ENCODE measurements around the gene MAD2L2.

DNA sequence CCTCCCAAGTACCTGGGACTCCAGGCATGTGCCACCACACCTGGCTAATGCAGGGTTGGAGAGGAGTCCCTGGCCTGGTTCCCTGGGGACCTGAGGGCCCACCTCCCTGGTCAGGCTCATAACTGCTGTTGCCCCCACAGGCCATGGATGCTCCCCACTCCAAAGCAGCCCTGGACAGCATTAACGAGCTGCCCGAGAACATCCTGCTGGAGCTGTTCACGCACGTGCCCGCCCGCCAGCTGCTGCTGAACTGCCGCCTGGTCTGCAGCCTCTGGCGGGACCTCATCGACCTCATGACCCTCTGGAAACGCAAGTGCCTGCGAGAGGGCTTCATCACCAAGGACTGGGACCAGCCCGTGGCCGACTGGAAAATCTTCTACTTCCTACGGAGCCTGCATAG, 12.4 kb downstream of the MAD2L2 start:
- TF ChIP-seq RAD21 (IDR thresholded peaks at IDR 0.05; ENCODE audit: low read depth) = no peak
- TF ChIP-seq CEBPB (IDR thresholded peaks at IDR 0.05) = no peak
- no peak for TF ChIP-seq FOXM1 (IDR thresholded peaks at IDR 0.05; ENCODE audit: borderline replicate concordance, low read depth)
- no peak for TF ChIP-seq TCF12 (IDR thresholded peaks at IDR 0.05; ENCODE audit: low read depth)
- TF ChIP-seq TEAD4 (IDR thresholded peaks at IDR 0.05) = no peak
- TF ChIP-seq, protein P1, sequence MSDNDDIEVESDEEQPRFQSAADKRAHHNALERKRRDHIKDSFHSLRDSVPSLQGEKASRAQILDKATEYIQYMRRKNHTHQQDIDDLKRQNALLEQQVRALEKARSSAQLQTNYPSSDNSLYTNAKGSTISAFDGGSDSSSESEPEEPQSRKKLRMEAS (IDR thresholded peaks at IDR 0.05) = no peak

Data from Ishikawa (cell line).